ENCODE data around the gene MUCL3.

DNA sequence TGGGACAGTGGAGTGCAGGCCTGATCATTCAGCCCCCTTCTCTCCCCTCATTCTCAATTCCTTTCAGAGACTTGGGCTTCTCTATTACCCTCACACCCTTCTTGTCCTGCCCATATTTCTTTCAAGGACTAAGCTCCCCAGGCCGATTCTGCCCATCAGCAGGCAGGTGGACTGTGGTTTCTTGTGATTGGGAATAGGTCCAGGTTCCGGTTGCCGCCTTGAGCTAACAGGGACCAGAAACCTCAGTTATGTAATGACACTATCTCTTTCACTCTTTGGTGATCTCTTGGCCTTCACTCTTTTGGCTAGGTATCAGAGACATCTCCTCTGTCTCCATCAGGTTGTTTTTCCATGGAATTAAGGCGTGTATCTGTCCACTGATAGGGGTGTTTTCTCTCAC is 6.5 kb downstream of the MUCL3 start:
- TF ChIP-seq POLR2AphosphoS5 (IDR thresholded peaks at IDR 0.05; ENCODE audit: low read depth, low read length) (no peak), SMC3 (IDR thresholded peaks at IDR 0.05; ENCODE audit: low read depth, low read length) (no peak), RFX5 (IDR thresholded peaks at IDR 0.05; ENCODE audit: low read length) (no peak), TAF1 (IDR thresholded peaks at IDR 0.05; ENCODE audit: borderline replicate concordance, low read depth, low read length) (no peak), FOXM1 (IDR thresholded peaks at IDR 0.05; ENCODE audit: low read depth) (no peak)
- TF ChIP-seq, protein P1, sequence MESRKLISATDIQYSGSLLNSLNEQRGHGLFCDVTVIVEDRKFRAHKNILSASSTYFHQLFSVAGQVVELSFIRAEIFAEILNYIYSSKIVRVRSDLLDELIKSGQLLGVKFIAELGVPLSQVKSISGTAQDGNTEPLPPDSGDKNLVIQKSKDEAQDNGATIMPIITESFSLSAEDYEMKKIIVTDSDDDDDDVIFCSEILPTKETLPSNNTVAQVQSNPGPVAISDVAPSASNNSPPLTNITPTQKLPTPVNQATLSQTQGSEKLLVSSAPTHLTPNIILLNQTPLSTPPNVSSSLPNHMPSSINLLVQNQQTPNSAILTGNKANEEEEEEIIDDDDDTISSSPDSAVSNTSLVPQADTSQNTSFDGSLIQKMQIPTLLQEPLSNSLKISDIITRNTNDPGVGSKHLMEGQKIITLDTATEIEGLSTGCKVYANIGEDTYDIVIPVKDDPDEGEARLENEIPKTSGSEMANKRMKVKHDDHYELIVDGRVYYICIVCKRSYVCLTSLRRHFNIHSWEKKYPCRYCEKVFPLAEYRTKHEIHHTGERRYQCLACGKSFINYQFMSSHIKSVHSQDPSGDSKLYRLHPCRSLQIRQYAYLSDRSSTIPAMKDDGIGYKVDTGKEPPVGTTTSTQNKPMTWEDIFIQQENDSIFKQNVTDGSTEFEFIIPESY (IDR thresholded peaks at IDR 0.05; ENCODE audit: borderline replicate concordance, low read depth) = no peak
- TF ChIP-seq, protein P2, sequence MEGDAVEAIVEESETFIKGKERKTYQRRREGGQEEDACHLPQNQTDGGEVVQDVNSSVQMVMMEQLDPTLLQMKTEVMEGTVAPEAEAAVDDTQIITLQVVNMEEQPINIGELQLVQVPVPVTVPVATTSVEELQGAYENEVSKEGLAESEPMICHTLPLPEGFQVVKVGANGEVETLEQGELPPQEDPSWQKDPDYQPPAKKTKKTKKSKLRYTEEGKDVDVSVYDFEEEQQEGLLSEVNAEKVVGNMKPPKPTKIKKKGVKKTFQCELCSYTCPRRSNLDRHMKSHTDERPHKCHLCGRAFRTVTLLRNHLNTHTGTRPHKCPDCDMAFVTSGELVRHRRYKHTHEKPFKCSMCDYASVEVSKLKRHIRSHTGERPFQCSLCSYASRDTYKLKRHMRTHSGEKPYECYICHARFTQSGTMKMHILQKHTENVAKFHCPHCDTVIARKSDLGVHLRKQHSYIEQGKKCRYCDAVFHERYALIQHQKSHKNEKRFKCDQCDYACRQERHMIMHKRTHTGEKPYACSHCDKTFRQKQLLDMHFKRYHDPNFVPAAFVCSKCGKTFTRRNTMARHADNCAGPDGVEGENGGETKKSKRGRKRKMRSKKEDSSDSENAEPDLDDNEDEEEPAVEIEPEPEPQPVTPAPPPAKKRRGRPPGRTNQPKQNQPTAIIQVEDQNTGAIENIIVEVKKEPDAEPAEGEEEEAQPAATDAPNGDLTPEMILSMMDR (IDR thresholded peaks at IDR 0.05) = no peak
